Measurements from ENCODE around the gene CLDN12. TPM values are rescaled to one million over a fixed set of nuclear protein-coding genes. Genes with fewer than 3 reads are reported as not detected.

The CLDN12 gene
- total and polyA plus RNA-seq, 2 donors (not counting 1 experiment from before 2014, with no cell fraction given) = 1.2 to 14.1 TPM

DNA sequence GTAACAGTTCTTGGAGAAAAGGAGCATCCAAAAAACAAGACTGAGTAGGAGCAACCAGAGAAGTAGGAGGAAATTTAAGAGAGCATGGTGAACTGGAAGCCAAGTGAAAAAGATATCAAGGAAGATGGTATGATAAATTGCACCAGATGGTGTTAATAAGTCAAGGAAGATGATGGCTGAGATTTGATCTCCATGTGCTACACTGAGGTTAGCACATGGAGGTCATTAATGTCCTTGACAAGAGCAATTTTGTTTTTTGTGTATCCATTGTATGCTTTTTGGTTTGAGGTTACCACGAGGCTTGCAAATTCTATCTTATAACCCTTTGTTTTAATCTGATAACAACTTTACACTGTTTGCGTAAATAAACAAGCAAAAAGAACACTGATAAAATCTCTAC is 54.8 kb downstream of the CLDN12 start:
- no peak for ATAC-seq (ENCODE audit: low read depth)
- Histone ChIP-seq H3K9ac (ENCODE audit: low read length) (no peak overlapping the region), H3K79me2 (ENCODE audit: control insufficient read depth, insufficient read depth, low read length) (no peaks in the 10 kb centered on the region), H3K36me3 (replicated peaks in 1 of 2; ENCODE audit: control extremely low read depth in 1 of 2, control insufficient read depth in 1 of 2, extremely low read depth in 1 of 2, insufficient read depth in 2 of 2, low read length in 1 of 2) (no peaks in the 10 kb centered on the region), H3K4me2 (replicated peaks; ENCODE audit: low read depth, low read length, poor library complexity, severe bottlenecking) (no peak overlapping the region), H4K20me1 (ENCODE audit: control insufficient read depth, insufficient read depth, low read length, poor library complexity, severe bottlenecking) (no peaks in the 10 kb centered on the region), H3K4me1 (ENCODE audit: control insufficient read depth in 2 of 2, insufficient read depth in 2 of 2, low read length in 2 of 2) (peaks cover 7 to 12% of the 10 kb centered on the region in 2 donors), H3K9me3 (ENCODE audit: control extremely low read depth in 1 of 3, control insufficient read depth in 2 of 3, insufficient read depth in 1 of 3, low read length in 2 of 3) (no peaks in the 10 kb centered on the region), H2AFZ (ENCODE audit: insufficient read depth, low read depth, low read length, poor library complexity, severe bottlenecking) (no peak overlapping the region), H3K27ac (ENCODE audit: low read length in 2 of 2) (no peak overlapping the region), H3K4me3 (ENCODE audit: control extremely low read depth in 1 of 5, extremely low read depth in 1 of 5, insufficient read depth in 1 of 5, low read depth in 2 of 5, low read length in 4 of 5) (no peak overlapping the region), H3K27me3 (replicated peaks in 1 of 4; ENCODE audit: control extremely low read depth in 1 of 4, control insufficient read depth in 3 of 4, insufficient read depth in 4 of 4, low read length in 3 of 4) (peaks cover 0 to 3% (median 0%) of the 10 kb centered on the region in 4 experiments)
- TF ChIP-seq, protein P1, sequence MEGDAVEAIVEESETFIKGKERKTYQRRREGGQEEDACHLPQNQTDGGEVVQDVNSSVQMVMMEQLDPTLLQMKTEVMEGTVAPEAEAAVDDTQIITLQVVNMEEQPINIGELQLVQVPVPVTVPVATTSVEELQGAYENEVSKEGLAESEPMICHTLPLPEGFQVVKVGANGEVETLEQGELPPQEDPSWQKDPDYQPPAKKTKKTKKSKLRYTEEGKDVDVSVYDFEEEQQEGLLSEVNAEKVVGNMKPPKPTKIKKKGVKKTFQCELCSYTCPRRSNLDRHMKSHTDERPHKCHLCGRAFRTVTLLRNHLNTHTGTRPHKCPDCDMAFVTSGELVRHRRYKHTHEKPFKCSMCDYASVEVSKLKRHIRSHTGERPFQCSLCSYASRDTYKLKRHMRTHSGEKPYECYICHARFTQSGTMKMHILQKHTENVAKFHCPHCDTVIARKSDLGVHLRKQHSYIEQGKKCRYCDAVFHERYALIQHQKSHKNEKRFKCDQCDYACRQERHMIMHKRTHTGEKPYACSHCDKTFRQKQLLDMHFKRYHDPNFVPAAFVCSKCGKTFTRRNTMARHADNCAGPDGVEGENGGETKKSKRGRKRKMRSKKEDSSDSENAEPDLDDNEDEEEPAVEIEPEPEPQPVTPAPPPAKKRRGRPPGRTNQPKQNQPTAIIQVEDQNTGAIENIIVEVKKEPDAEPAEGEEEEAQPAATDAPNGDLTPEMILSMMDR (IDR thresholded peaks at IDR 0.05) = no peak
- no peak for TF ChIP-seq EZH2 (IDR thresholded peaks at IDR 0.05; ENCODE audit: borderline replicate concordance, insufficient read depth, low read depth, low read length, poor library complexity, severe bottlenecking)
- H3K9me3 Mint-ChIP-seq (ENCODE audit: insufficient read depth) = no peaks in the 10 kb centered on the region
- ChIA-PET CTCF (interaction anchor here (0.7 kb wide), 1 partner anchor 1494 kb away, joined by 3 read pairs; no protein-coding TSS in a partner anchor), POLR2A (no interaction called here)
- no peak overlapping the region for H3K4me3 Mint-ChIP-seq
- H3K4me1 Mint-ChIP-seq = peaks cover 7% of the 10 kb centered on the region
- DNase-seq = no peak
- H3K27ac Mint-ChIP-seq = no peak overlapping the region
- peaks cover 10% of the 10 kb centered on the region for H3K27me3 Mint-ChIP-seq
- no CpG with 5 or more reads among the region's 2 CpGs for WGBS (ENCODE audit: insufficient coverage)
- intact Hi-C loops (cut with micrococcal nuclease) = no loop called here

DNA sequence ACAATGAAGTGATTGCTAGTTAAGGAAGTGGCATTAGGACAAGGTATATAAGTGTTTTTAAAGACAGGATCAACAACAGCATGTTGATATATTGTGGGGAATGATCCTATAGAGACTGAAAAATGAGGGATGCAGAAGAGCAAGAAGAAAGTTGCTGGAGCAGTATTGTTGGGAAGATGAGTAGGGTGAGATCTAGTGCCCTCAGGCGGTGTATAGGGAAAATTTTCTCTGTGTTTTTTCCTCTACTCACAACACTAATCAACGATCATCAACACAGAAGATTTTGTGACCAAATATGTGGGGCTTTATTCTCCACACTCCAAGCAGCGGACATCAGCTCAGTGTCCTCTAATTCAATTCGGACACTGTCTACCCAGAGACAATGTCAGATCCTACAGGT is 56.6 kb downstream of the CLDN12 start:
- POLR2A ChIA-PET = no interaction called here
- Histone ChIP-seq H3K27ac (ENCODE audit: low read length in 2 of 2) (no peak overlapping the region), H3K4me2 (replicated peaks; ENCODE audit: low read depth, low read length, poor library complexity, severe bottlenecking) (no peak overlapping the region), H3K36me3 (replicated peaks in 1 of 2; ENCODE audit: control extremely low read depth in 1 of 2, control insufficient read depth in 1 of 2, extremely low read depth in 1 of 2, insufficient read depth in 2 of 2, low read length in 1 of 2) (no peaks in the 10 kb centered on the region), H3K9ac (ENCODE audit: low read length) (no peak overlapping the region), H2AFZ (ENCODE audit: insufficient read depth, low read depth, low read length, poor library complexity, severe bottlenecking) (no peak overlapping the region), H3K4me3 (ENCODE audit: control extremely low read depth in 1 of 5, extremely low read depth in 1 of 5, insufficient read depth in 1 of 5, low read depth in 2 of 5, low read length in 4 of 5) (no peak overlapping the region), H3K79me2 (ENCODE audit: control insufficient read depth, insufficient read depth, low read length) (no peaks in the 10 kb centered on the region), H4K20me1 (ENCODE audit: control insufficient read depth, insufficient read depth, low read length, poor library complexity, severe bottlenecking) (no peaks in the 10 kb centered on the region), H3K9me3 (ENCODE audit: control extremely low read depth in 1 of 3, control insufficient read depth in 2 of 3, insufficient read depth in 1 of 3, low read length in 2 of 3) (peaks cover 0 to 11% (median 9%) of the 10 kb centered on the region in 3 donors), H3K4me1 (ENCODE audit: control insufficient read depth in 2 of 2, insufficient read depth in 2 of 2, low read length in 2 of 2) (peaks cover 9 to 17% of the 10 kb centered on the region in 2 donors), H3K27me3 (replicated peaks in 1 of 4; ENCODE audit: control extremely low read depth in 1 of 4, control insufficient read depth in 3 of 4, insufficient read depth in 4 of 4, low read length in 3 of 4) (no peaks in the 10 kb centered on the region)
- DNase-seq (no peak), ATAC-seq (ENCODE audit: low read depth) (no peak)
- H3K9me3 Mint-ChIP-seq (ENCODE audit: insufficient read depth) = peaks cover 5% of the 10 kb centered on the region
- peaks cover 13% of the 10 kb centered on the region for H3K4me1 Mint-ChIP-seq
- no peak for TF ChIP-seq EZH2 (IDR thresholded peaks at IDR 0.05; ENCODE audit: borderline replicate concordance, insufficient read depth, low read depth, low read length, poor library complexity, severe bottlenecking)
- TF ChIP-seq, protein P1 (IDR thresholded peaks at IDR 0.05) = no peak
- WGBS (ENCODE audit: insufficient coverage) = 100% methylated on average over 2 of the region's 4 CpGs
- intact Hi-C loops (cut with micrococcal nuclease) = no loop called here
- no peak overlapping the region for H3K4me3 Mint-ChIP-seq
- peaks cover 4% of the 10 kb centered on the region for H3K27me3 Mint-ChIP-seq
- H3K27ac Mint-ChIP-seq = no peak overlapping the region
- CTCF ChIA-PET = no interaction called here
